Measurements from ENCODE around the gene ZNF341. TPM values are rescaled to one million over a fixed set of nuclear protein-coding genes. Genes with fewer than 3 reads are reported as not detected.
"Not testable (repeated sequence)": the region's sequence is repeated elsewhere in the genome, so short reads cannot be mapped to it uniquely, and the experiment has no call there.

ZNF341 gene
- total RNA-seq, 1 donor from 2014 or later = 0.99 TPM

GRCh38 chr20:33792598-33792989, 60.8 kb downstream of the ZNF341 start:
- DNase-seq (ENCODE audit: low read depth in 2 of 2) = not testable (repeated sequence)

GRCh38 chr20:33793011-33793931, 61.5 kb downstream of the ZNF341 start:
- peak; percentile 59 to 81 for DNase-seq (ENCODE audit: low read depth in 2 of 2)

GRCh38 chr20:33796263-33796906, 64.6 kb downstream of the ZNF341 start:
- DNase-seq (ENCODE audit: low read depth in 2 of 2) = no peak

GRCh38 chr20:33796907-33797544, 65.2 kb downstream of the ZNF341 start:
- DNase-seq (ENCODE audit: low read depth in 2 of 2) = no peak

- no peak for DNase-seq (ENCODE audit: low read depth in 2 of 2)
Observed at GRCh38 chr20:33798444-33798843, 66.6 kb downstream of the ZNF341 start.

GRCh38 chr20:33803921-33804337, 72.1 kb downstream of the ZNF341 start:
- peak in 1 of 2 donors; percentile 58 for DNase-seq (ENCODE audit: low read depth in 2 of 2)

- DNase-seq (ENCODE audit: low read depth in 2 of 2) = no peak
Observed at GRCh38 chr20:33808388-33808787, 76.6 kb downstream of the ZNF341 start.

- no peak for DNase-seq (ENCODE audit: low read depth in 2 of 2)
Observed at GRCh38 chr20:33810259-33810658, 78.5 kb downstream of the ZNF341 start.

GRCh38 chr20:33810885-33811775, 79.3 kb downstream of the ZNF341 start, which contains the start of gene CHMP4B:
TSS of gene CHMP4B (plus strand) at chr20:33811348. CDS start at chr20:33811469, 121 bp downstream.
- peak; percentile 99 for DNase-seq (ENCODE audit: low read depth in 2 of 2)

- DNase-seq (ENCODE audit: low read depth in 2 of 2) = no peak
Observed at GRCh38 chr20:33811776-33812151, 80.0 kb downstream of the ZNF341 start.

GRCh38 chr20:33812152-33812849, 80.5 kb downstream of the ZNF341 start:
- DNase-seq (ENCODE audit: low read depth in 2 of 2) = peak; percentile 84 to 94

- peak; percentile 29 to 51 for DNase-seq (ENCODE audit: low read depth in 2 of 2)
Observed at GRCh38 chr20:33812908-33813462, 81.2 kb downstream of the ZNF341 start.

GRCh38 chr20:33814238-33814712, 82.5 kb downstream of the ZNF341 start:
- DNase-seq (ENCODE audit: low read depth in 2 of 2) = peak; percentile 57 to 77

GRCh38 chr20:33815671-33816070, 83.9 kb downstream of the ZNF341 start:
- no peak for DNase-seq (ENCODE audit: low read depth in 2 of 2)

- no peak for DNase-seq (ENCODE audit: low read depth in 2 of 2)
Observed at GRCh38 chr20:33816191-33816590, 84.4 kb downstream of the ZNF341 start.

GRCh38 chr20:33817411-33817810, 85.6 kb downstream of the ZNF341 start:
- no peak for DNase-seq (ENCODE audit: low read depth in 2 of 2)

GRCh38 chr20:33819456-33819855, 87.7 kb downstream of the ZNF341 start:
- no peak for DNase-seq (ENCODE audit: low read depth in 2 of 2)

- DNase-seq (ENCODE audit: low read depth in 2 of 2) = no peak
Observed at GRCh38 chr20:33820362-33820761, 88.6 kb downstream of the ZNF341 start.

GRCh38 chr20:33821270-33821836, 89.6 kb downstream of the ZNF341 start:
- DNase-seq (ENCODE audit: low read depth in 2 of 2) = no peak

GRCh38 chr20:33822423-33822822, 90.6 kb downstream of the ZNF341 start:
- DNase-seq (ENCODE audit: low read depth in 2 of 2) = no peak

Measured in lung microvascular endothelial cell (primary cell).